Activated CD4-positive, alpha-beta T cell treated with anti-CD3 and anti-CD28 coated beads, Interleukin-2, amount 50 U/mL, for 4 hours (primary cell): ENCODE data around the gene PCDHGB7.
"Not testable (repeated sequence)": the region's sequence is repeated elsewhere in the genome, so short reads cannot be mapped to it uniquely, and the experiment has no call there.

Experiments
- DNase-seq, 2 experiments: peaks; one replicate each; pipeline ENCODE4 v3.0.0-alpha.2; 2020

The PCDHGB7 gene

DNA sequence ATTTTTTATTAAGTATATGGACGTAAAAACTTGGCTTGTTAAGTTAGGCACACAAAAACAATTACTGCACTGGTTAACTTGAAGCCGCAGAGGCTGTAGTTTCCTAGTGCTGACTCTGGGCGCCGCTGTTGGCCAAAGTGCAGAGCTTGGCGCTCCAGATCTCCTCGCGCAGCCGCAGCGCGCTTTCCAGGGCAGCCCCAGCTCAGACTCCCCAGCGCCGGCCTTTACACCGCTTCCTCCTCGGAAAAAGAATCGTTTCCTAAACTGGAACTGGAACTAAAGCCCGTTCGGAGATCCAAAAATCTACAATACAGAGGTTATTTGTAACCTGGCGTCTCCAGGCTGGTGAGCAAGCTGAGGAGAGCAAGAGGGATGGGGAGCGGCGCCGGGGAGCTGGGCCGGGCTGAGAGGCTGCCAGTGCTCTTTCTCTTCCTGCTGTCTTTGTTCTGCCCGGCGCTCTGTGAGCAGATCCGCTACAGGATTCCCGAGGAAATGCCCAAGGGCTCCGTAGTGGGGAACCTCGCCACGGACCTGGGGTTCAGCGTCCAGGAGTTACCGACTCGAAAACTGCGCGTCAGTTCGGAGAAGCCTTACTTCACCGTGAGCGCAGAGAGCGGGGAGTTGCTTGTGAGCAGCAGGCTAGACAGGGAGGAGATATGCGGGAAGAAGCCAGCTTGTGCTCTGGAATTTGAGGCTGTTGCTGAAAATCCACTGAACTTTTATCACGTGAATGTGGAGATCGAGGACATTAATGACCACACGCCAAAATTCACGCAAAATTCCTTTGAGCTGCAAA lies 19.5 kb upstream of the PCDHGB7 start, which contains the start of gene PCDHGB5:
TSS of gene PCDHGB5 (plus strand) at position 192 of the 796 bp plus-strand sequence. CDS start at position 373, 181 bp downstream.
- DNase-seq, result peak in 1 of 2 experiments; percentile 19

DNA sequence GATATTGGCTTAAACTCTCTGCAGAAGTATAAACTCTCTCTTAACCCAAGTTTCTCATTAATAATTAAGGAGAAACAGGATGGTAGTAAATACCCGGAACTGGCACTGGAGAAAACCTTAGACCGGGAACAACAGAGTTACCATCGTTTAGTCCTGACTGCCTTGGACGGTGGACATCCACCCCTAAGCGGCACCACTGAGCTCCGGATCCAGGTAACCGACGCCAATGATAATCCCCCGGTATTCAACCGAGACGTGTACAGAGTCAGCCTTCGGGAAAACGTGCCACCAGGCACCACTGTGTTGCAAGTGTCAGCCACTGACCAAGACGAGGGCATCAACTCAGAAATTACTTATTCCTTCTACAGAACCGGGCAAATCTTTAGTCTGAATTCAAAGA lies 18.9 kb upstream of the PCDHGB7 start:
- no peak for DNase-seq

DNA sequence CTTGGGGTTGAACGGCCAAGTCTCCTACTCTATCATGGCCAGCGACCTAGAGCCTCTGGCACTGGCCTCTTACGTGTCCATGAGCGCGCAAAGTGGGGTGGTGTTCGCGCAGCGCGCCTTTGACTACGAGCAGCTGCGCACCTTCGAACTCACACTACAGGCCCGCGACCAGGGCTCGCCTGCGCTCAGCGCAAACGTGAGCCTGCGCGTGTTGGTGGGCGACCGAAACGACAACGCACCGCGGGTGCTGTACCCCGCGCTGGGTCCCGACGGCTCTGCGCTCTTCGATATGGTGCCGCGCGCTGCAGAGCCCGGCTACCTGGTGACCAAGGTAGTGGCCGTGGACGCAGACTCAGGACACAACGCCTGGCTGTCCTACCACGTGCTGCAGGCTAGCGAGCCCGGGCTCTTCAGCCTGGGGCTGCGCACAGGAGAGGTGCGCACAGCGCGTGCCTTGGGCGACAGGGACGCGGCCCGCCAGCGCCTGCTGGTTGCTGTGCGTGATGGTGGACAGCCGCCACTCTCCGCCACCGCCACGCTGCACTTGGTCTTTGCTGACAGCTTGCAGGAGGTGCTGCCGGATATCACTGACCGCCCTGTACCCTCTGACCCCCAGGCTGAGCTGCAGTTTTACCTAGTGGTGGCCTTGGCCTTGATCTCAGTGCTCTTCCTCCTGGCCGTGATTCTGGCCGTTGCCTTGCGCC lies 17.8 kb upstream of the PCDHGB7 start:
- no peak for DNase-seq

DNA sequence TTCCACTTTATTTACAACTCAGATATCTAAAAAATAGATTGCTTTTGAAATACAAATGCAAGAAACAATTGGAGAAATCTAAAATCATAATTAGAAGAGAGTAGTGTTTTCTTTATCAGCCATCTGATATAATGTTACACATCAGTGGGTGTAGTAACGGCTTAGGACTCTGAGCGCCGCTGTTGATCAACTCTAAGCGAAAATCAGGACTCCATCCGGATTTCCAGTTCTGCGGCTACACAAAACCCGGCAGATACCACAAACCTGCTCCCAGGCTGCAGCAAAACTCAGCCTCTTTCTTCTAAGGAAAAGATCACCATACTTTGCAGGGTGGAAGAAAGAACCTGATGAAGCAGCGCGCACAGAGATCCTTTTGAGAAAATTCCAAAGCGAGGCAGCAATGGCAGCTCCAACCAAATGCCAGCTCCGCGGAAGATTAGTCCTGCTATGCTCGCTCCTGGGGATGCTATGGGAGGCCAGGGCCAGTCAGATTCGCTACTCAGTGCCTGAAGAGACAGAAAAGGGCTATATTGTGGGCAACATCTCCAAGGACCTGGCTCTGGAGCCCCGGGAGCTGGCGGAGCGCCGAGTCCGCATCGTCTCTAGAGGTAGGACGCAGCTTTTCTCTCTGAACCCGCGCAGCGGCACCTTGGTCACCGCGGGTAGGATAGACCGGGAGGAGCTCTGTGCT lies 14.8 kb upstream of the PCDHGB7 start, which contains the start of gene PCDHGA9:
TSS of gene PCDHGA9 (plus strand) at position 226 of the 691 bp plus-strand sequence. CDS start at position 401, 175 bp downstream.
- DNase-seq, result no peak

DNA sequence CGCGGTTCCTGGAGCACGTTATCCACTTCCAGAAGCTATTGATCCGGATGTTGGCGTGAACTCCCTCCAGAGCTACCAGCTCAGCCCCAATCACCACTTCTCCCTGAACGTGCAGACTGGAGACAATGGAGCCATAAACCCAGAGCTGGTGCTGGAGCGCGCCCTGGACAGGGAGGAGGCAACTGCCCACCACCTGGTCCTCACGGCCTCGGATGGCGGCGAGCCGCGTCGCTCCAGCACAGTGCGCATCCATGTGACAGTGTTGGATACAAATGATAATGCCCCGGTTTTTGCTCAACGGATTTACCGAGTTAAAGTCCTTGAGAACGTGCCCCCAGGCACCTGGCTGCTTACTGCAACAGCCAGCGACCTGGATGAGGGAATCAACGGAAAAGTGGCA lies 14.1 kb upstream of the PCDHGB7 start:
- DNase-seq, result no peak

DNA sequence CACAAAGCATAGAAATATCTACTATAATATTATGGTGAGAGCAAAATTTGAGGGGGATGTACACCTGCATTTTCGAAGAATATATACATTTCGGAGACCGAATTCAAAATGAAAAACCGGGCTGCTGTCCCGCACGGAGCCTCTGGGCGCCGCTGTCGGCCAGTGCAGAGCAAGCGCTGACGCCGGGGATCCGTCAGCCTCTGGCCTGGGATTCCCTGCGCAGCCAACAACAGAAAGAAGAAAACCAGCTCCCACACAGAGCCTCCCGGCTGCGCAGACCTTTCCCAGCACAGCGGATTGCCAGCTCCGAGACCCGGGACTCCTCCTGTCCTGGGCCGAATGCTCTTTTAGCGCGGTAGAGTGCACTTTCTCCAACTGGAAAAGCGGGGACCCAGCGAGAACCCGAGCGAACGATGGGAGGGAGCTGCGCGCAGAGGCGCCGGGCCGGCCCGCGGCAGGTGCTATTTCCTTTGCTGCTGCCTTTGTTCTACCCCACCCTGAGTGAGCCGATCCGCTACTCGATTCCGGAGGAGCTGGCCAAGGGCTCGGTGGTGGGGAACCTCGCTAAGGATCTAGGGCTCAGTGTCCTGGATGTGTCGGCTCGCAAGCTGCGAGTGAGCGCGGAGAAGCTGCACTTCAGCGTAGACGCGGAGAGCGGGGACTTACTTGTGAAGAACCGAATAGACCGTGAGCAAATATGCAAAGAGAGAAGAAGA lies 9.5 kb upstream of the PCDHGB7 start, which contains the start of gene PCDHGB6:
TSS of gene PCDHGB6 (plus strand) at position 232 of the 716 bp plus-strand sequence. CDS start at position 414, 182 bp downstream.
- not testable (repeated sequence) for DNase-seq

DNA sequence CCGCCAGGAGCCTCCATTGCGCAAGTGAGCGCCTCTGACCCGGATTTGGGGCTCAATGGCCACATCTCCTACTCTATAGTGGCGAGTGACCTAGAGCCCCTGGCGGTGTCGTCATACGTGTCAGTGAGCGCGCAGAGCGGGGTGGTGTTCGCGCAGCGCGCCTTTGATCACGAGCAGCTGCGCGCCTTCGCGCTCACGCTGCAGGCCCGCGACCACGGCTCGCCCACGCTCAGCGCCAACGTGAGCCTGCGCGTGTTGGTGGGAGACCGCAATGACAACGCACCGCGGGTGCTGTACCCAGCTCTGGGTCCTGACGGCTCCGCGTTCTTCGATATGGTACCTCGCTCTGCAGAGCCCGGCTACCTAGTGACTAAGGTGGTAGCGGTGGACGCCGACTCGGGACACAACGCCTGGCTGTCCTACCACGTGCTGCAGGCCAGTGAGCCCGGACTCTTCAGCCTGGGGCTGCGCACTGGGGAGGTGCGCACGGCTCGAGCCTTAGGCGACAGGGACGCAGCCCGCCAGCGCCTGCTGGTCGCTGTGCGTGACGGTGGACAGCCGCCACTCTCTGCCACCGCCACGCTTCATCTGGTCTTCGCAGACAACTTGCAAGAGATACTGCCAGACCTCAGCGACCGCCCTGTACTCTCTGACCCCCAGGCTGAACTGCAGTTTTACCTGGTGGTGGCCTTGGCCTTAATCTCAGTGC lies 7.7 kb upstream of the PCDHGB7 start:
- no peak for DNase-seq

DNA sequence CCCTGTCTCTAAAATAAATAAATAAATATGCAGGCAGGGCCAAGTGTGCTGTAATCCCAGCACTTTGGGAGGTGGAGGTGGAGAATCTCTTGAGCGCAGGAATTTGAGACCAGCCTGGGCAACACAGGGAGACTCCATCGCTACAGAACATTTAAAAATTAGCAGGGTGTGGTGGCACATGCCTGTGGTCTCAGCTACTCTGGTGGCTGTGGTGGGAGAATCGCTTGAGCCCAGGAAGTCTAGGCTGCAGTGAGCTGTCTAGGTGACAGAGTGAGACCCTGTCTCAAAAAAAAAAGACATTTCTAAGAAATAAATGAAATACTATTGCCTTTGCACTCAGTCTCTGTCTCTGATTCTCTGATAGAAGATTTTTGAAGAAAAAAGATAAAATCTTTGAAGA lies 5.9 kb upstream of the PCDHGB7 start:
- DNase-seq, result no peak

DNA sequence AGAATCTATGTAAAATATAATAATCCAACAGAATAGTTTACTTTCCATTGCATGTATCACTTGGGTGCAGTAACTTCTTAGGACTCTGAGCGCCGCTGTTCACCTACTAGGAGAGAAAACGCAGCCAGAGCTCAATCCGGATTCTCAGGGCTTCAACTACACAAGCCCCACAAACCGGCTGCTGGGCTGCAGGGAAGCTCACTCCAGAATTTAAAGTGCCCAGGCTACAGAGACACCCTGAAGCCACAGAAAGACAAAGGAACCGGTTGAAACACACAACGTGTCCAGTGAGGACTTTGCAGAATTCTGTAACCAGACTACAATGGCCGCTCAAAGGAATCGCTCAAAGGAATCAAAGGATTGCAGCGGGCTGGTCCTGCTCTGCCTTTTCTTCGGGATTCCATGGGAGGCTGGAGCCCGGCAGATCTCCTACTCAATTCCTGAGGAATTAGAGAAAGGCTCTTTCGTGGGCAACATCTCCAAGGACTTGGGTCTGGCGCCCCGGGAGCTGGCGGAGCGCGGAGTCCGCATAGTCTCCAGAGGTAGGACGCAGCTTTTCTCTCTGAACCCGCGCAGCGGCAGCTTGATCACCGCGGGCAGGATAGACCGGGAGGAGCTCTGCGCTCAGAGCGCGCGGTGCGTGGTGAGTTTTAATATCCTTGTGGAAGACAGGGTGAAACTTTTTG lies 4.5 kb upstream of the PCDHGB7 start, which contains the start of gene PCDHGA10:
TSS of gene PCDHGA10 (plus strand) at position 134 of the 686 bp plus-strand sequence. CDS start at position 323, 189 bp downstream.
- peak; percentile 50 to 52 for DNase-seq

DNA sequence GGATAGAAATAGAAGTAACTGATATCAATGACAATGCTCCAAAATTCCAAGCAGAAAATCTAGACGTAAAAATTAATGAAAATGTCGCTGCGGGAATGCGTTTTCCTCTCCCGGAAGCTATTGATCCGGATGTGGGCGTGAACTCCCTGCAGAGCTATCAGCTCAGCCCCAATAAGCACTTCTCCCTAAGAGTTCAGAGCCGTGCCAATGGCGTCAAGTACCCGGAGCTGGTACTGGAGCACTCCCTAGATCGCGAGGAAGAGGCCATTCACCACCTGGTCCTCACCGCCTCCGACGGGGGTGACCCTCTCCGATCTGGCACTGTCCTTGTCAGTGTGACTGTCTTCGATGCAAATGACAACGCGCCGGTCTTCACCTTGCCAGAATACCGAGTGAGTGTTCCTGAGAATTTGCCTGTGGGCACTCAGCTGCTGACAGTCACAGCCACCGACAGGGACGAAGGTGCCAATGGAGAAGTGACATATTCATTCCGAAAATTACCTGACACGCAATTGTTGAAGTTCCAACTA lies 3.9 kb upstream of the PCDHGB7 start:
- DNase-seq, result no peak

DNA sequence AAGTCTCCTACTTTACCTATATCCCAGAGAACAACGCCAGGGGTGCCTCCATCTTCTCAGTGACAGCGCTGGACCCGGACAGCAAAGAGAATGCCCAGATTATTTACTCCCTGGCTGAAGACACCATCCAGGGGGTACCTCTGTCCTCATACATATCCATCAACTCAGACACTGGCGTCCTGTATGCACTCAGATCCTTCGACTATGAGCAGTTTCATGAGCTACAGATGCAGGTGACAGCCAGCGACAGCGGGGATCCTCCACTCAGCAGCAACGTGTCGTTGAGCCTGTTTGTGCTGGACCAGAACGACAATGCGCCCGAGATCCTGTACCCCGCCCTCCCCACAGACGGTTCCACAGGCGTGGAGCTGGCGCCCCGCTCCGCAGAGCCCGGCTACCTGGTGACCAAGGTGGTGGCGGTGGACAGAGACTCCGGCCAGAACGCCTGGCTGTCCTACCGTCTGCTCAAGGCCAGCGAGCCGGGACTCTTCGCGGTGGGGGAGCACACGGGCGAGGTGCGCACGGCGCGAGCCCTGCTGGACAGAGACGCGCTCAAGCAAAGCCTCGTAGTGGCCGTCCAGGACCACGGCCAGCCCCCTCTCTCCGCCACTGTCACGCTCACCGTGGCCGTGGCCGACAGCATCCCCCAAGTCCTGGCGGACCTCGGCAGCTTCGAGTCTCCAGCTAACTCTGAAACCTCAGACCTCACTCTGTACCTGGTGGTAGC lies 2.8 kb upstream of the PCDHGB7 start:
- DNase-seq, result not testable (repeated sequence)

DNA sequence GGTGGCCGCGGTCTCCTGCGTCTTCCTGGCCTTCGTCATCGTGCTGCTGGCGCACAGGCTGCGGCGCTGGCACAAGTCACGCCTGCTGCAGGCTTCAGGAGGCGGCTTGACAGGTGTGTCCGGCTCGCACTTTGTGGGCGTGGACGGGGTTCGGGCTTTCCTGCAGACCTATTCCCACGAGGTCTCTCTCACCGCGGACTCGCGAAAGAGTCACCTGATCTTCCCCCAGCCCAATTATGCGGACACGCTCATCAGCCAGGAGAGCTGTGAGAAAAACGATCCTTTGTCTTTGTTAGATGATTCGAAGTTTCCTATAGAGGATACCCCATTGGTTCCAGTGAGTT lies 2.2 kb upstream of the PCDHGB7 start:
- not testable (repeated sequence) for DNase-seq

DNA sequence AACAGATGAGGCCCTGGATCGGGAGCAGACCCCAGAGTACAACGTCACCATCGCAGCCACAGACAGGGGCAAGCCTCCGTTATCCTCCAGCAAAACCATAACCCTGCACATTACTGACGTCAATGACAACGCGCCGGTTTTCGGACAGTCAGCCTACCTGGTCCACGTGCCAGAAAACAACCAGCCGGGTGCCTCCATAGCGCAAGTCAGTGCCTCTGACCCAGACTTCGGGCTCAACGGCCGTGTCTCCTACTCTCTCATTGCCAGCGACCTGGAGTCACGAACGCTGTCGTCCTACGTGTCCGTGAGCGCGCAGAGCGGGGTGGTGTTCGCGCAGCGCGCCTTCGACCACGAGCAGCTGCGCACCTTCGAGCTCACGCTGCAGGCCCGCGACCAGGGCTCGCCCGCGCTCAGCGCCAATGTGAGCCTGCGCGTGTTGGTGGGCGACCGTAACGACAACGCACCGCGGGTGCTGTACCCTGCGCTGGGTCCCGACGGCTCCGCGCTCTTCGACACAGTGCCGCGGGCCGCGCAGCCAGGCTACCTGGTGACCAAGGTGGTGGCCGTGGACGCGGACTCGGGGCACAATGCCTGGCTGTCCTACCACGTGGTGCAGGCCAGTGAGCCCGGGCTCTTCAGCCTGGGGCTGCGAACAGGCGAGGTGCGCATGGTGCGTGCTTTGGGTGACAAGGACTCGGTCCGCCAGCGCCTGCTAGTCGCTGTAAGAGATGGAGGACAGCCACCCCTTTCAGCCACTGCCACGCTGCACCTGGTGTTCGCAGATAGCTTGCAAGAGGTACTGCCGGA lies 1.8 kb downstream of the PCDHGB7 start:
- DNase-seq, result no peak

DNA sequence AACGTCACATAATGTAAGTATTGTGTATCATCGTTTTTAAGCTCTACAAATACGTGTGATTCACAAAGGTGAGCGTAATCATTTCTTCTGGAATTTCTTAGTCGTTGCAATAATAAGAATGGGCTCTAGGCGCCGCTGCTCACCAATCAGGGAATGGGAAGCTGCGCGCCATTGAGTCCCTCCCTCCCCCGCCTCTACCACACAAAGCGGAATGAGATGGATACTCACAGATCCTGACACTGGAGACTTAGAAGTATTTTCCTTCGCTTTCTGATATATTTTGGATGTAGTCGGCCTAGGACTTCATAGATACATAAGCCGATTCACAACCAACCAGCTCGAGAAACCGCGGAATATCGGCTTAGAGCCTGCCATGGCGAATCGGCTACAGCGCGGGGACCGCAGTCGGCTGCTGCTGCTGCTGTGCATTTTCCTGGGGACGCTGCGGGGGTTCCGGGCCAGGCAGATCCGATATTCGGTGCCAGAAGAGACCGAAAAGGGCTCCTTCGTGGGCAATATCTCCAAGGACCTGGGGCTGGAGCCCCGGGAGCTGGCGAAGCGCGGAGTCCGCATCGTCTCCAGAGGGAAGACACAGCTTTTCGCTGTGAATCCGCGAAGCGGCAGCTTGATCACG lies 3.5 kb downstream of the PCDHGB7 start, which contains the start of gene PCDHGA11:
TSS of gene PCDHGA11 (plus strand) at position 197 of the 634 bp plus-strand sequence. CDS start at position 374, 177 bp downstream.
- DNase-seq, result peak in 1 of 2 experiments; percentile 18

DNA sequence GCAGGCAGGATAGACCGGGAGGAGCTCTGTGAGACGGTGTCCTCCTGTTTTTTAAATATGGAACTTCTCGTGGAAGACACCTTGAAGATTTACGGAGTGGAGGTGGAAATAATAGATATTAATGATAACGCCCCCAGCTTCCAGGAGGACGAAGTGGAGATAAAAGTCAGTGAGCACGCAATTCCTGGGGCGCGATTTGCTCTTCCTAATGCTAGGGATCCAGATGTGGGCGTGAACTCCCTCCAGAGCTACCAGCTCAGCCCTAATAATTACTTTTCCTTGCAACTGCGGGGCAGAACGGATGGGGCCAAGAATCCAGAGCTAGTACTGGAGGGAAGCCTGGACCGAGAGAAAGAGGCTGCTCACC lies 4.0 kb downstream of the PCDHGB7 start:
- no peak for DNase-seq

DNA sequence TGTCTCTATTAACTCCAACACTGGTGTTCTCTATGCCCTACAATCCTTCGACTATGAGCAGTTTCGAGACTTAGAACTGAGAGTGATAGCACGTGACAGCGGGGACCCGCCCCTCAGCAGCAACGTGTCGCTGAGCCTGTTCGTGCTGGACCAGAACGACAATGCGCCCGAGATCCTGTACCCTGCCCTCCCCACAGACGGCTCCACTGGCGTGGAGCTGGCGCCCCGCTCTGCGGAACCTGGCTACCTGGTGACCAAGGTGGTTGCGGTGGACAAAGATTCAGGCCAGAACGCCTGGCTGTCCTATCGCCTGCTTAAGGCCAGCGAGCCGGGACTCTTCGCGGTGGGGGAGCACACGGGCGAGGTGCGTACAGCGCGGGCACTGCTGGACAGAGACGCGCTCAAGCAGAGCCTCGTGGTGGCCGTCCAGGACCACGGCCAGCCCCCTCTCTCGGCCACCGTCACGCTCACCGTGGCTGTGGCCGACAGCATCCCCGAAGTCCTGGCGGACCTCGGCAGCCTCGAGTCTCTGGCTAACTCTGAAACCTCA lies 5.3 kb downstream of the PCDHGB7 start:
- no peak for DNase-seq

DNA sequence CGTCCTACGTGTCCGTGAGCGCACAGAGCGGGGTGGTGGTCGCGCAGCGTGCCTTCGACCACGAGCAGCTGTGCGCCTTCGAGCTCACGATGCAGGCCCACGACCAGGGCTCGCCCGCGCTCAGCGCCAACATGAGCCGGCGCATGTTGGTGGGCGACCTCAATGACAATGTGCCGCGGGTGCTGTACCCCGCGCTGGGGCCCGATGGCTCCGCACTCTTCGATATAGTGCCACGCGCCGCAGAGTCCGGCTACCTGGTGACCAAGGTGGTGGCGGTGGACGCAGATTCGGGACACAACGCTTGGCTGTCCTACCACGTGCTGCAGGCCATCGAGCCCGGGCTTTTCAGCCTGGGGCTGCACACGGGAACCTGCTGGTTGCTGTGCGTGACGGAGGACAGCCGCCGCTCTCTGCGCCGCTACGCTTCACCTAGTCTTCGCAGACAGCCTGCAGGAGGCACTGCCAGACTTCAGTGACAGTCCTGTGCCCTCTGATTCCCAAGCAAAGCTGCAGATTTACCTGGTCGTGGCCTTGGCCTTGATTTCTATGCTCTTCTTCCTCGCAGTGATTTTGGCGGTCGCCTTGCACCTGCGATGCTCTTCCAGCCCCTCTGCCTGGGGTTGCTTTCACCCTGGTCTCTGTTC lies 10.4 kb downstream of the PCDHGB7 start:
- no peak for DNase-seq
